ENCODE results near the gene RBAK.

Gene RBAK

DNA sequence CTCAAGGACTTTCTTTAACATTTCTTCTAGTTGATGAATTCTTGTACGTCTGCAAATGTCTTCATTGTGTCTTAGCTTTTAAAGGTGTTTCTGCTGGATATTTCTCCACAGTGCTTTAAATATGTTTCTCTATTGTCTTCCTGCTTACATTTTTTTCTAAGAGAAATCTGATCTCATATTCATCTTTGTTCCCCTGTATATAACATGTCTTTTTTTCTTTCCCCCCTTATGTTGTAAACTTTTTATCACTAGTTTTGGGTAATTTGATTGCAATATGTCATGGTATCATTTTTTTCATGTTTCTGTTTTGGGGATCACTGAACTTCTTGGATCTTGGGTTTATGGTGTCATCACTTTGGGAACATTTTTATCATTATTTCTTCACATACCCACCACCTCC is 7.5 kb downstream of the RBAK start:
- no peak overlapping the region for H3K4me3 ChIP-seq (ENCODE audit: low read depth, low read length, poor library complexity, severe bottlenecking)
- H3K79me2 ChIP-seq (ENCODE audit: insufficient read depth, low read length), result peaks cover 6% of the 10 kb centered on the region; the same call in 1 of the 2 replicates
- H3K27ac ChIP-seq (ENCODE audit: low read depth, low read length, poor library complexity, severe bottlenecking), result no peak overlapping the region
- H3F3A ChIP-seq (ENCODE audit: insufficient read depth, low read length), result no peaks in the 10 kb centered on the region
- no peak overlapping the region for H3K4me2 ChIP-seq (ENCODE audit: low read length)
- H2AFZ ChIP-seq (ENCODE audit: low read length), result no peak overlapping the region
- peaks cover 94% of the 10 kb centered on the region for H3K36me3 ChIP-seq (ENCODE audit: insufficient read depth, low read length)
- H4K20me1 ChIP-seq (ENCODE audit: insufficient read depth, low read length), result no peaks in the 10 kb centered on the region
- H3K27me3 ChIP-seq (ENCODE audit: insufficient read depth, low read length), result no peaks in the 10 kb centered on the region
- H3K9me3 ChIP-seq (ENCODE audit: low read length), result peaks cover 10% of the 10 kb centered on the region
- H3K9ac ChIP-seq (ENCODE audit: low read length), result no peak overlapping the region
- TF ChIP-seq, protein P1, sequence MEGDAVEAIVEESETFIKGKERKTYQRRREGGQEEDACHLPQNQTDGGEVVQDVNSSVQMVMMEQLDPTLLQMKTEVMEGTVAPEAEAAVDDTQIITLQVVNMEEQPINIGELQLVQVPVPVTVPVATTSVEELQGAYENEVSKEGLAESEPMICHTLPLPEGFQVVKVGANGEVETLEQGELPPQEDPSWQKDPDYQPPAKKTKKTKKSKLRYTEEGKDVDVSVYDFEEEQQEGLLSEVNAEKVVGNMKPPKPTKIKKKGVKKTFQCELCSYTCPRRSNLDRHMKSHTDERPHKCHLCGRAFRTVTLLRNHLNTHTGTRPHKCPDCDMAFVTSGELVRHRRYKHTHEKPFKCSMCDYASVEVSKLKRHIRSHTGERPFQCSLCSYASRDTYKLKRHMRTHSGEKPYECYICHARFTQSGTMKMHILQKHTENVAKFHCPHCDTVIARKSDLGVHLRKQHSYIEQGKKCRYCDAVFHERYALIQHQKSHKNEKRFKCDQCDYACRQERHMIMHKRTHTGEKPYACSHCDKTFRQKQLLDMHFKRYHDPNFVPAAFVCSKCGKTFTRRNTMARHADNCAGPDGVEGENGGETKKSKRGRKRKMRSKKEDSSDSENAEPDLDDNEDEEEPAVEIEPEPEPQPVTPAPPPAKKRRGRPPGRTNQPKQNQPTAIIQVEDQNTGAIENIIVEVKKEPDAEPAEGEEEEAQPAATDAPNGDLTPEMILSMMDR (IDR thresholded peaks at IDR 0.05; ENCODE audit: low read length), result no peak
- no peak for TF ChIP-seq EZH2 (IDR thresholded peaks at IDR 0.05; ENCODE audit: borderline replicate concordance, low read length)
- no peaks in the 10 kb centered on the region for H3K4me1 ChIP-seq (ENCODE audit: insufficient read depth, low read length, severe bottlenecking)
- H3K9me2 ChIP-seq (ENCODE audit: low read depth, low read length), result no peaks in the 10 kb centered on the region

DNA sequence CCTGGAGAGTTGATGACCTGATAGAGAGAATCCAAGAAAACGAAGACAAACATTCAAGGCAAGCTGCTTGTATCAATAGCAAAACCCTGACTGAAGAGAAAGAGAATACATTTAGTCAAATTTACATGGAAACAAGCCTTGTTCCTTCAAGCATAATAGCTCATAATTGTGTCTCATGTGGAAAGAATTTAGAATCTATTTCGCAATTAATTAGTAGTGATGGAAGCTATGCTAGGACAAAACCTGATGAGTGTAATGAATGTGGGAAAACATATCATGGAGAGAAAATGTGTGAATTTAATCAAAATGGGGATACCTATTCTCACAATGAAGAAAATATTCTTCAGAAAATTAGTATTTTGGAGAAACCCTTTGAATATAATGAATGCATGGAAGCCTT is 18.0 kb downstream of the RBAK start:
- Histone ChIP-seq H3K79me2 (ENCODE audit: insufficient read depth, low read length) (no peaks in the 10 kb centered on the region), H3K27ac (ENCODE audit: low read depth, low read length, poor library complexity, severe bottlenecking) (no peak overlapping the region), H3K27me3 (ENCODE audit: insufficient read depth, low read length) (no peaks in the 10 kb centered on the region), H3F3A (ENCODE audit: insufficient read depth, low read length) (no peaks in the 10 kb centered on the region; the same call in 1 of the 2 replicates), H3K36me3 (ENCODE audit: insufficient read depth, low read length) (peaks cover 86% of the 10 kb centered on the region), H3K4me3 (ENCODE audit: low read depth, low read length, poor library complexity, severe bottlenecking) (no peak overlapping the region), H2AFZ (ENCODE audit: low read length) (no peak overlapping the region), H3K9me2 (ENCODE audit: low read depth, low read length) (no peaks in the 10 kb centered on the region), H3K4me1 (ENCODE audit: insufficient read depth, low read length, severe bottlenecking) (no peaks in the 10 kb centered on the region), H3K9me3 (ENCODE audit: low read length) (peaks cover 77% of the 10 kb centered on the region), H3K9ac (ENCODE audit: low read length) (no peak overlapping the region), H3K4me2 (ENCODE audit: low read length) (no peak overlapping the region), H4K20me1 (ENCODE audit: insufficient read depth, low read length) (no peaks in the 10 kb centered on the region)
- TF ChIP-seq, protein P1 (IDR thresholded peaks at IDR 0.05; ENCODE audit: low read length), result no peak
- TF ChIP-seq EZH2 (IDR thresholded peaks at IDR 0.05; ENCODE audit: borderline replicate concordance, low read length), result no peak

DNA sequence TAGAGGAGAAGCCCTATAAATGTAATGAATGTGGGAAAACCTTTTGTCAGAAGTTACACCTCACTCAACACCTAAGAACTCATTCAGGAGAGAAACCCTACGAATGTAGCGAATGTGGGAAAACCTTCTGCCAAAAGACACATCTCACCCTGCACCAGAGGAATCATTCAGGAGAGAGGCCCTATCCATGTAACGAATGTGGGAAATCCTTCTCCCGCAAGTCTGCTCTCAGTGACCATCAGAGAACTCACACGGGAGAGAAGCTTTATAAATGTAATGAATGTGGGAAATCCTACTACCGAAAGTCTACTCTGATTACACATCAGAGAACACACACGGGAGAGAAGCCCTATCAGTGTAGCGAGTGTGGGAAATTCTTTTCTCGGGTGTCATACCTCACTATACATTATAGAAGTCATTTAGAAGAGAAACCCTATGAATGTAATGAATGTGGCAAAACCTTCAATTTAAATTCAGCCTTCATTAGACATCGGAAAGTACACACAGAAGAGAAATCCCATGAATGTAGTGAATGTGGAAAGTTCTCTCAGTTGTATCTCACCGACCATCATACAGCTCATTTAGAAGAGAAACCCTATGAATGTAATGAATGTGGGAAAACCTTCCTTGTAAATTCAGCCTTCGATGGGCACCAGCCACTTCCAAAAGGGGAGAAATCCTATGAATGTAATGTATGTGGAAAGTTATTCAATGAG is 18.9 kb downstream of the RBAK start:
- Histone ChIP-seq H3K36me3 (ENCODE audit: insufficient read depth, low read length) (peaks cover 77% of the 10 kb centered on the region), H2AFZ (ENCODE audit: low read length) (no peak overlapping the region), H3K79me2 (ENCODE audit: insufficient read depth, low read length) (no peaks in the 10 kb centered on the region), H3K27ac (ENCODE audit: low read depth, low read length, poor library complexity, severe bottlenecking) (no peak overlapping the region), H3K4me1 (ENCODE audit: insufficient read depth, low read length, severe bottlenecking) (no peaks in the 10 kb centered on the region), H3F3A (ENCODE audit: insufficient read depth, low read length) (no peaks in the 10 kb centered on the region; the same call in 1 of the 2 replicates), H3K4me3 (ENCODE audit: low read depth, low read length, poor library complexity, severe bottlenecking) (no peak overlapping the region), H3K27me3 (ENCODE audit: insufficient read depth, low read length) (no peaks in the 10 kb centered on the region), H3K4me2 (ENCODE audit: low read length) (no peak overlapping the region), H3K9ac (ENCODE audit: low read length) (no peak overlapping the region), H3K9me2 (ENCODE audit: low read depth, low read length) (no peaks in the 10 kb centered on the region), H3K9me3 (ENCODE audit: low read length) (peaks cover 81% of the 10 kb centered on the region), H4K20me1 (ENCODE audit: insufficient read depth, low read length) (no peaks in the 10 kb centered on the region)
- TF ChIP-seq, protein P1 (IDR thresholded peaks at IDR 0.05; ENCODE audit: low read length), result no peak
- no peak for TF ChIP-seq EZH2 (IDR thresholded peaks at IDR 0.05; ENCODE audit: borderline replicate concordance, low read length)
